GM19452 (cell line): ENCODE measurements around the gene CDC42BPA.

Experiments used
- ATAC-seq: cut with Tn5 transposase; IDR thresholded peaks from one replicate; pipeline ENCODE4 v1.9.1; 2021; ENCODE audit not compliant: unreplicated experiment

CDC42BPA gene

DNA sequence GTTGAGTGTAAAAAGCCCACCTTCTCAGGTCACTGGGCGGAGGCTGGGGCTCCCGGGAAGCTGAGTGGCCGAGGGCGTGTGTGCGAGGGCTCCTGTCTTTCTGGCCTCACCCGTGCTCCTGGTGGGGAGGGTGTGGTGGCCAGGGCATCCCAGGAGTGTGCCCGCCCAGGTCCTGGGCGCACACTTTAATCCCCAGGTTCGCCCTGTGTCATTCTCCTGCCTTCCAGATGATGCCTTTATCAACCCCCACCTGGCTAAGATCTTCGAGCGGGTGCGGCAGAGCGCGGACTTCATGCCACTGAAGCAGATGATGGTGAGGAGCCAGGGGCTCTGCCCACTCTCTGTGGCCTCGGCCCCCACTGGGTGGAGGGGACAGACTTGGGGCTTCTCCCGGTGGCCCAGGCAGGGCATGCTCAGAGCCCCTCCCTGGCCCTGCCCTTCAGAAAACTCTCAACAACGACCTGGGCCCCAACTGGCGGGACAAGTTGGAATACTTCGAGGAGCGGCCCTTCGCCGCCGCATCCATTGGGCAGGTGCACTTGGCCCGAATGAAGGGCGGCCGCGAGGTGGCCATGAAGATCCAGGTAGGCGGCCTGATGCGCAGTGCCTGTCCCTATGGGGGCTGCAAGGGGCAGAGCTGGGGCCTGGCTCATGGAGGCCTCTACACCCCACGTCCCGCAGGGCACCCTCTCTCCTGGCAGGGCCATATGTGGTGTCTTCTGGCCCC lies 335.7 kb downstream of the CDC42BPA start:
- ATAC-seq, result no peak

DNA sequence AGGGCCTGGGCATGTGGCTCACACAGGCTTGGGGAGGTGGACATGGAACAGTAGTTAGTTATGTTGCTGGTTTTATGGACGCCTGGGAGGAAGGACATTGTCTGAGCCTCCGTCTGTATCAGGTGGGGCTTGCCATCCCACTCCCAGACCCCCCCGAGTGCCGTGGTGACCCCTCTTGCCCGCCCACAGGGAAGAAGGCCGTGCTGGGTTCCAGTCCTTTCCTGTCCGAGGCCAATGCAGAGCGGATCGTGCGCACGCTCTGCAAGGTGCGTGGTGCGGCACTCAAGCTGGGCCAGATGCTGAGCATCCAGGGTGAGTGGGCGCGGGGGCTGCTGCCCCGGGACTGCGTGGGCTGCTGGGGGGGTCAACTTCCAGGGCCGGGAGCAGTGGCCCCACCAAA lies 336.5 kb downstream of the CDC42BPA start:
- no peak for ATAC-seq

DNA sequence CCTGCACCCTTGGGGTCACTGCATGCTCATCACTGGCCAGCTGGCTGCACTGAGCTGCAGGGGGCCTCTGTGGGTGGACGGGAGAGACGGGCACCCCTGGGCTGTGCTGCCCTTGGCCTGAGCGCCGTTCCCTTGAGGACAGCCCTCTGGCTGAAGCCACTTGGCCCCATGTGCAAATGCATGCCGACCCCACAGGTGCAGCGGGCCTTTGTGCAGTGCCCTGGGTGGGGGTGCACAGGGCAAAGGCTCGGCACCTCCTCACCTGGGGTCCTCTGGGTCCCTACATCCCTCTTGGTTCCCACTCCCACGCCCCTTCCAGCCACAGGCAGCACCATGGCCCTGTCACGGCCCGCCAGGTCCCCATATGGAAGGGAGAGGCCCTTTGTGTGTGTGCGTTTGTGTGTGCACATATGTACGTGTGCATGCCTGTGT lies 336.9 kb downstream of the CDC42BPA start:
- ATAC-seq, result no peak

- no peak for ATAC-seq
Observed at GRCh38 chr1:226980565-226981385, 337.5 kb downstream of the CDC42BPA start.

DNA sequence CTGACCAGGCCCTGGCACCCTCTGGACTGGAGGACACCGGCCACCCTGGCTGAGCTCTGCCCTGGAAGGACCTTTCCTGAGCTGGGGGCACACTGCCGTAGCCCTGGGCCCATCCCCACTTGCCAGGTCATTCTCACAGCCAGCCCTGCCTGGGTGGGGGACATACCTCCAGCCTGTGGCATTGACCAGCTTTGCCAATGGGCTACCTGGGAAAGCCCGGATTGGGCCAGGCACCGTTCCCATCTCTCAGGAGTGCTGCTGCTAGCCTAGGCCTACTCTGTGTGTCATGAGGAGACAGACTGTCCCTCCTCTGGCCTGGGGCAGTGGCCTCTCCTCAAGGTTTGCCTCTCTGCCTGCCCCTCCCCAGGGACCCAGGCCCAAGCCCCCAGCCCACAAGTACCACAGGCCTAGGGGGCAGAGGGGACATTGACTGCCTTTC lies 338.2 kb downstream of the CDC42BPA start:
- no peak for ATAC-seq

GRCh38 chr1:226979517-226980121 lies 338.7 kb downstream of the CDC42BPA start:
- ATAC-seq, result no peak

DNA sequence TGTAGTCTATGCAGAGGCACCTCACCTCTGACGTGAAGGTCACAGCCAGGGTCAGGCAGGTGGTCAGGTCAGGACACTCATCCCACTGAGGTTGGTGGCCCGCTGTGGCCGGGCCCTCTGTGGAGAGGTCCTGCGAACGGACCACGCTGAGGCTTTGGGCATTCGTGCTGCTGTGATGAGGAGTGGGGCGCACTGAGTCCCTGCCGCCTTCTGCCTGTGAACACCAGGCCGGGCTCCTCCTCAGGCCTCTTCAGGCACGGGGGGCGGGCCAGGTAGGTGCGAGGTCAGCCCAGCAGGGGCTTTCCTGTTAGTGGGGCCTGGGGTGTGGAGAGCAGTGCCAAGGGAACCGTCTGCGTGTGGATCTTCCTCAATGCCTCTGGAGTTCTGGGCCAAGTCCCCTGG lies 339.2 kb downstream of the CDC42BPA start:
- no peak for ATAC-seq

DNA sequence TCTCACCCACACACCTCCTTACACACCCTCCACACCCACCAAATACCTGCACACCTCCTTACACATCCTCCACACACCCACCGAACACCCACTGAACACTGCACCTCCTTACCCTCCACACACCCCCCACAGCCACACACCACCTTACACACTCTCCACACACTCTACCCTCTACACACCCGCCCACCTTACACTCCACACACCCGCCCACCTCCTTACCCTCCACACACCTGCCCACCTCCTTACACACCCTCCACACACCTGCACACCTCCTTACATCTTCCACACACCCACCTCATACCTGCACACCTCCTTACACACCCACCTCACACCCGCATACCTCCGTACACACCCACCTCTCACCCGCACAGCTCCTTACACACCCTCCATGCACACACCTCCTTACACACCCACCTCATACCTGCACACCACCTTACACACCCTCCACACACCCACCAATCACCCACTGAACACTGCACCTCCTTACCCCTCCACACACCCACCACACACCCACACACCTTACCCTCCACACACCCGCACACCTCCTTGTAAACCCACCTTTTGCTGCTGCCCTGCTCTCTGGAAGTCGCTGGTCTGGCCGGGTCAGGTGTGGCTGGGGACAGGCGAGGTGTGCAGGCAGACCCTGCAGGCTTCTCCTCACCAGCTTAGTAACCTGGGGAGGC lies 339.7 kb downstream of the CDC42BPA start:
- ATAC-seq, result no peak

- no peak for ATAC-seq
Observed at GRCh38 chr1:226977643-226978431, 340.5 kb downstream of the CDC42BPA start.

- no peak for ATAC-seq
Observed at GRCh38 chr1:226976978-226977642, 341.2 kb downstream of the CDC42BPA start.

GRCh38 chr1:226976276-226976977 lies 341.9 kb downstream of the CDC42BPA start:
- no peak for ATAC-seq

- no peak for ATAC-seq
Observed at GRCh38 chr1:226975259-226976250, 342.7 kb downstream of the CDC42BPA start.

DNA sequence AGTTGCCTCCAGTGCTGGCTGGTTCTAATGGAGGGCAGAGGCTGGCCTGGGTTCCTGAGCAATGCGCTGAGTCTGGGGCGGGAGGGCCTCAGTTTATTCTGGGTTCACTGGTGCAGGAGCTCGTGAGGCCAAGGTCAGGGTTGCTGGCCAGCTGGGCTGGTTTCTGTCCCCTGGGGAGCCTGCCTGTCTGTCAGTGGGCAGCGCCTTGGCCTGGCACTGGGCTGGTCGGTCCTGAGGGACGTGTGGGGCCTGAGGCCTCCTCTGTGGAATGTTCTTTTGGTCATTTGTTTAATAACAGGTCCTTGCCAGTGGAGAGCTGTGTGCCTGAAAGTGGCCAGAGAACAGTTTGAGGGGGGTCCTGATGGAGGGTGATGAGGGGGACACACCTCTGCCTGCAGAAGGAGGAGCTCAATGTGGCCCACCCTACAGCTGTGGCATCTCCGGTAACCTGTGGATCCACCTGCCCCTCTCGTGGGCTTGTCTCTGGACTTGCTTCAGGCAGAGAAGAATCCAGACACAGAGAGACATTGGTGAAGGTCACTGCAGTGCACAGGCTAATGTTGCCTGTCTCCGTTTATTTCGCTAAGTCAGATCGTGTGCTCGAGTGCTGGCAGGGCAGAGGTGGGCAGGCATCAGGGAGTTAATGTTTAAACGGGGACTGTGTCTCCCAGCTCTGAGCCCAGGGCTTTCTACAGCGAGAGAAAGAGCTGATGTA lies 343.6 kb downstream of the CDC42BPA start:
- ATAC-seq, result no peak

GRCh38 chr1:226973898-226974543 lies 344.3 kb downstream of the CDC42BPA start:
- no peak for ATAC-seq

DNA sequence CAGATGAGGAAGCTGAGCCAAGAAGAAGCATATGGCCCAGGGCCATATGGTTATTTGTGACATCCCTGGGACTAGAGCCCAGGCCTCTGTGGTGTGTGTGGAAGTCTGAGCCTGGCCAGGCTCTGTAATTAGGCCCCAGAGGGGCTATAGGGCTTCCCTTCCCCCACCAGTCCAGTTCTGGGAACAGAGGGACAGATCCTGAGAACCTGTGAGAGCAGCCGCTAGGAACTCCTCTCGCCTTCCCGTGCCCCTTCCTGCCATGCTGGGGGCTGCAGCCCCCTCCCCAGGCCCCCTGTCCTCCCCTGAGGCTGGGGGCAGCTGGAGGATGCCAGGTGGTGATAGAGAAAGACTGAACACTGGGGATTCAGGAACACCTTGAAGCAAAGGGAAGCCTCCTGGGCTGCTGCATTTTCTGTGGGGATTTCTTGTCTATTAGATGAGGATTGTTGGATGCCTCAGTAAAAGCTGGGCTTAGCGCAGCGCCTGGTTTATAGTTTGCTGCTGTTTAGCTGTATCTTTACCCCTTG lies 344.9 kb downstream of the CDC42BPA start:
- no peak for ATAC-seq

- no peak for ATAC-seq
Observed at GRCh38 chr1:226972931-226973330, 345.4 kb downstream of the CDC42BPA start.

- no peak for ATAC-seq
Observed at GRCh38 chr1:226971765-226972164, 346.5 kb downstream of the CDC42BPA start.
